Measurements from ENCODE around the gene RAD54L2. TPM values are rescaled to one million over a fixed set of nuclear protein-coding genes. Genes with fewer than 3 reads are reported as not detected.
"Not testable (repeated sequence)": the region's sequence is repeated elsewhere in the genome, so short reads cannot be mapped to it uniquely, and the experiment has no call there.

Gene RAD54L2
- total and polyA plus RNA-seq, 8 donors, result 4.2 to 12.3 (median 8.5) TPM

- H3K9me3 ChIP-seq, result no peaks in the 10 kb centered on the region
- H3K4me1 ChIP-seq, result peaks cover 0 to 13% (median 7%) of the 10 kb centered on the region in 3 donors
- no peak overlapping the region for H3K4me3 ChIP-seq
- no peak for FAIRE-seq
- WGBS, 2 donors, result 47 to 64% methylated on average over 7 of the region's 7 CpGs
- no peaks in the 10 kb centered on the region for H3K27me3 ChIP-seq
- ATAC-seq, result no peak
- intact Hi-C loops (cut with DNase I), result no loop called here
- no peak for DNase-seq
- H3K36me3 ChIP-seq, result no peaks in the 10 kb centered on the region
- no peak overlapping the region for H3K27ac ChIP-seq
- no peak for TF ChIP-seq CTCF (IDR thresholded peaks at IDR 0.05)
Observed at GRCh38 chr3:51535146-51536019, 3.1 kb upstream of the RAD54L2 start.

- peak overlapping the region; percentile 73 to 98 (median 96) for H3K4me3 ChIP-seq
- H3K27ac ChIP-seq, result peak overlapping the region in 1 of 4 donors; percentile 75
- H3K27me3 ChIP-seq; DNase-seq; ATAC-seq; H3K36me3 ChIP-seq; FAIRE-seq; H3K9me3 ChIP-seq; intact Hi-C loops (cut with DNase I): not testable (repeated sequence)
- peaks cover 0 to 13% (median 7%) of the 10 kb centered on the region in 3 donors for H3K4me1 ChIP-seq
- 73 to 76% methylated on average over 15 to 16 of the region's 16 CpGs for WGBS, 2 donors
Observed at GRCh38 chr3:51537631-51538030, 888 bp upstream of the RAD54L2 start.

GRCh38 chr3:51538115-51538458 is 432 bp upstream of the RAD54L2 start:
- DNase-seq, result peak in 1 of 6 donors; percentile 14
- intact Hi-C loops (cut with DNase I), result no loop called here
- Histone ChIP-seq H3K9me3 (no peaks in the 10 kb centered on the region), H3K27ac (peak overlapping the region; percentile 65 to 83 (median 77)), H3K4me1 (peaks cover 0 to 13% (median 7%) of the 10 kb centered on the region in 3 donors), H3K27me3 (no peaks in the 10 kb centered on the region), H3K36me3 (no peaks in the 10 kb centered on the region), H3K4me3 (peak overlapping the region; percentile 73 to 98 (median 96))
- FAIRE-seq, result no peak
- no peak for TF ChIP-seq CTCF (IDR thresholded peaks at IDR 0.05)
- peak in 3 of 4 donors; percentile 5 to 28 (median 20) for ATAC-seq
- WGBS, 2 donors, result 0 to 1% methylated on average over 7 of the region's 7 CpGs

- peaks cover 0 to 3% (median 0%) of the 10 kb centered on the region in 3 donors for H3K36me3 ChIP-seq
- peak overlapping the region; percentile 73 to 98 (median 96) for H3K4me3 ChIP-seq
- peak in 2 of 6 donors; percentile 16 for DNase-seq
- peak in 3 of 4 donors; percentile 11 to 43 (median 17) for ATAC-seq
- no peak for TF ChIP-seq CTCF (IDR thresholded peaks at IDR 0.05)
- intact Hi-C loops (cut with DNase I), result no loop called here
- no peaks in the 10 kb centered on the region for H3K9me3 ChIP-seq
- peaks cover 0 to 13% (median 7%) of the 10 kb centered on the region in 3 donors for H3K4me1 ChIP-seq
- FAIRE-seq, result no peak
- H3K27me3 ChIP-seq, result no peaks in the 10 kb centered on the region
- peak overlapping the region; percentile 65 to 83 (median 77) for H3K27ac ChIP-seq
- WGBS, 2 donors, result 2% methylated on average over 11 of the region's 11 CpGs
Observed at GRCh38 chr3:51539291-51539941, 897 bp downstream of the RAD54L2 start.

GRCh38 chr3:51542596-51542995 is 4.1 kb downstream of the RAD54L2 start:
- WGBS, 2 donors, result 53 to 59% methylated on average over 11 of the region's 11 CpGs
- H3K4me1 ChIP-seq, result peaks cover 0 to 13% (median 7%) of the 10 kb centered on the region in 3 donors
- peak in 3 of 6 donors; percentile 20 to 26 (median 23) for DNase-seq

More at GRCh38 chr3:51542596-51542995, 4.1 kb downstream of the RAD54L2 start:
- FAIRE-seq; H3K9me3 ChIP-seq; H3K27me3 ChIP-seq; H3K27ac ChIP-seq; H3K36me3 ChIP-seq; H3K4me3 ChIP-seq; intact Hi-C loops (cut with DNase I): not testable (repeated sequence)
- peak in 3 of 4 donors; percentile 15 to 49 (median 47) for ATAC-seq

Measured in pancreas (tissue), 10 donors.